OCI-LY3 (cell line): ENCODE results near the gene GART.

Source experiments
- H2AFZ ChIP-seq: fragments of 200-600, 300-600 bp; shearing (Covaris generic); 2 replicates; pipeline ENCODE4 v1.6.0; 2014; ENCODE audit warnings: antibody characterized with exemption, low read depth, low read length
- H3K27ac ChIP-seq: fragments of 200-600, 300-600 bp; sonication (generic); 2 replicates; pipeline ENCODE4 v1.5.1; 2014; ENCODE audit warnings: mild to moderate bottlenecking, low read length, moderate library complexity, mixed read lengths
- H3K27me3 ChIP-seq: fragments of 200-600, 300-600 bp; sonication (generic); 2 replicates; pipeline ENCODE4 v1.6.1; 2014; ENCODE audit warnings: low read depth, low read length, mixed read lengths
- H3K36me3 ChIP-seq: fragments of 200-600, 300-600 bp; sonication (generic); replicated peaks from 2 replicates; pipeline ENCODE3; 2014; ENCODE audit warnings: low read depth, low read length, mixed read lengths
- H3K4me1 ChIP-seq: fragments of 300-600, 200-600 bp; sonication (generic); 2 replicates; pipeline ENCODE4 v1.6.1; 2014; ENCODE audit warnings: low read length, mixed read lengths
- H3K4me2 ChIP-seq: fragments of 200-600, 300-600 bp; sonication (generic); 2 replicates; pipeline ENCODE4 v1.6.1; 2014; ENCODE audit warnings: low read length, mixed read lengths
- H3K4me3 ChIP-seq: fragments of 300-600, 200-600 bp; sonication (generic); 2 replicates; pipeline ENCODE4 v1.5.1; 2014; ENCODE audit warnings: antibody characterized with exemption, mild to moderate bottlenecking, low read length, moderate library complexity
- H3K79me2 ChIP-seq: fragments of 300-600, 200-600 bp; shearing (Covaris generic); 2 replicates; pipeline ENCODE4 v1.6.1; 2014; ENCODE audit warnings: mild to moderate bottlenecking, low read length, mixed read lengths
- H3K9ac ChIP-seq: fragments of 300-600, 200-600 bp; shearing (Covaris generic); 2 replicates; pipeline ENCODE4 v1.6.0; 2014; ENCODE audit warnings: mild to moderate bottlenecking, low read length, moderate library complexity
- H3K9me3 ChIP-seq: fragments of 200-600, 300-600 bp; shearing (Covaris generic); 2 replicates; pipeline ENCODE4 v1.6.1; 2014; ENCODE audit warnings: low read length, mixed read lengths; ENCODE audit not compliant: insufficient read depth
- H4K20me1 ChIP-seq: fragments of 200-600, 300-600 bp; sonication (generic); 2 replicates; pipeline ENCODE4 v1.6.1; 2016; ENCODE audit warnings: low read length, mixed read lengths; ENCODE audit not compliant: insufficient read depth
- EZH2phosphoT487 ChIP-seq: fragments of 200-600 bp; shearing (Covaris generic); IDR thresholded peaks from 2 replicates; pipeline ENCODE4 v1.6.1; 2018; ENCODE audit warnings: antibody characterized with exemption, mixed run types, low read depth
- TF ChIP-seq, protein P1 (sequence below): fragments of 200-600, 300-600 bp; sonication (generic); IDR thresholded peaks from 2 replicates; pipeline ENCODE4 v1.5.1; 2014; ENCODE audit warnings: antibody characterized with exemption, low read length, low read depth

The GART gene

GRCh38 chr21:33541756-33542639 lies at the start of gene GART:
Gene GART (minus strand): TSS chr21:33542117. CDS start chr21:33539315, 2,802 bp downstream.
- Histone ChIP-seq H3K9me3 (no peaks in the 10 kb centered on the region), H3K4me3 (peak within 1 kb of the TSS; percentile 85), H3K27me3 (no peaks in the 10 kb centered on the region), H3K4me2 (peak within 1 kb of the TSS; percentile 78), H3K36me3 (peaks cover 26% of the 10 kb centered on the region), H3K9ac (peak within 1 kb of the TSS; percentile 92), H3K4me1 (peaks cover 21% of the 10 kb centered on the region), H2AFZ (no peak within 1 kb of the TSS; the same call in 1 of the 2 replicates), H4K20me1 (peaks cover 28% of the 10 kb centered on the region), H3K79me2 (peaks cover 86% of the 10 kb centered on the region), H3K27ac (peak within 1 kb of the TSS; percentile 93)
- TF ChIP-seq, protein P1, sequence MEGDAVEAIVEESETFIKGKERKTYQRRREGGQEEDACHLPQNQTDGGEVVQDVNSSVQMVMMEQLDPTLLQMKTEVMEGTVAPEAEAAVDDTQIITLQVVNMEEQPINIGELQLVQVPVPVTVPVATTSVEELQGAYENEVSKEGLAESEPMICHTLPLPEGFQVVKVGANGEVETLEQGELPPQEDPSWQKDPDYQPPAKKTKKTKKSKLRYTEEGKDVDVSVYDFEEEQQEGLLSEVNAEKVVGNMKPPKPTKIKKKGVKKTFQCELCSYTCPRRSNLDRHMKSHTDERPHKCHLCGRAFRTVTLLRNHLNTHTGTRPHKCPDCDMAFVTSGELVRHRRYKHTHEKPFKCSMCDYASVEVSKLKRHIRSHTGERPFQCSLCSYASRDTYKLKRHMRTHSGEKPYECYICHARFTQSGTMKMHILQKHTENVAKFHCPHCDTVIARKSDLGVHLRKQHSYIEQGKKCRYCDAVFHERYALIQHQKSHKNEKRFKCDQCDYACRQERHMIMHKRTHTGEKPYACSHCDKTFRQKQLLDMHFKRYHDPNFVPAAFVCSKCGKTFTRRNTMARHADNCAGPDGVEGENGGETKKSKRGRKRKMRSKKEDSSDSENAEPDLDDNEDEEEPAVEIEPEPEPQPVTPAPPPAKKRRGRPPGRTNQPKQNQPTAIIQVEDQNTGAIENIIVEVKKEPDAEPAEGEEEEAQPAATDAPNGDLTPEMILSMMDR = no peak
- TF ChIP-seq EZH2phosphoT487 = no peak

- H2AFZ ChIP-seq = peak within 1 kb of the TSS; percentile 86
- H3K4me2 ChIP-seq = peak within 1 kb of the TSS; percentile 99
These were observed 46.8 kb upstream of the GART start, which contains the start of gene DONSON for GRCh38 chr21:33588485-33589335. Gene DONSON (minus strand): TSS chr21:33588684. CDS start chr21:33588641, 43 bp downstream.

GRCh38 chr21:33587792-33588484 lies 46.0 kb upstream of the GART start:
- TF ChIP-seq, protein P1 = no peak
- no peak for TF ChIP-seq EZH2phosphoT487
- peaks cover 13% of the 10 kb centered on the region for H3K4me1 ChIP-seq
- H3K9ac ChIP-seq = peak overlapping the region; percentile 94
- peak overlapping the region; percentile 39 for H3K27ac ChIP-seq
- no peaks in the 10 kb centered on the region for H3K9me3 ChIP-seq
- peak overlapping the region; percentile 99 for H3K4me2 ChIP-seq
- peak overlapping the region; percentile 98 for H3K4me3 ChIP-seq
- peaks cover 20% of the 10 kb centered on the region for H3K79me2 ChIP-seq
- H3K36me3 ChIP-seq = peaks cover 13% of the 10 kb centered on the region
- peak overlapping the region; percentile 69; the same call in 1 of the 2 replicates for H2AFZ ChIP-seq
- H3K27me3 ChIP-seq = no peaks in the 10 kb centered on the region
- no peaks in the 10 kb centered on the region for H4K20me1 ChIP-seq

More at GRCh38 chr21:33588485-33589335, 46.8 kb upstream of the GART start, which contains the start of gene DONSON:
- Histone ChIP-seq H3K9me3 (no peaks in the 10 kb centered on the region), H3K27me3 (no peaks in the 10 kb centered on the region), H3K79me2 (peaks cover 20% of the 10 kb centered on the region), H3K9ac (peak within 1 kb of the TSS; percentile 94), H3K27ac (peak within 1 kb of the TSS; percentile 39), H3K4me1 (peaks cover 13% of the 10 kb centered on the region), H4K20me1 (no peaks in the 10 kb centered on the region), H3K36me3 (peaks cover 13% of the 10 kb centered on the region), H3K4me3 (peak within 1 kb of the TSS; percentile 98)
- no peak for TF ChIP-seq EZH2phosphoT487
- TF ChIP-seq, protein P1 = no peak
